ENCODE results near the gene LY6G5C.

Gene LY6G5C

GRCh38 chr6:31680226-31681134, at the start of gene LY6G5C:
LY6G5C (minus strand) TSS chr6:31681067; CDS start chr6:31680373, 694 bp downstream.
- no peaks in the 10 kb centered on the region for H3K27me3 ChIP-seq (ENCODE audit: low read length)
- peak within 1 kb of the TSS; percentile 9; the same call in 1 of the 2 replicates for H3K9ac ChIP-seq (ENCODE audit: low read length)
- no peaks in the 10 kb centered on the region for H3K9me3 ChIP-seq (ENCODE audit: insufficient read depth, low read length)
- H3K9me2 ChIP-seq (replicated peaks; ENCODE audit: insufficient read depth, low read length): no peaks in the 10 kb centered on the region
- no peak within 1 kb of the TSS for H3K27ac ChIP-seq (ENCODE audit: low read depth, low read length)
- H3K4me2 ChIP-seq (ENCODE audit: low read depth, low read length, poor library complexity, severe bottlenecking): peak within 1 kb of the TSS; percentile 30
- H3F3A ChIP-seq (ENCODE audit: insufficient read depth): peaks cover 5% of the 10 kb centered on the region; the same call in 1 of the 2 replicates
- peak within 1 kb of the TSS; percentile 23 for H2AFZ ChIP-seq (ENCODE audit: low read depth, low read length, severe bottlenecking)
- peak; percentile 28 for TF ChIP-seq CTCF (IDR thresholded peaks at IDR 0.05; ENCODE audit: insufficient read depth, low read length, poor library complexity, severe bottlenecking)
- no peak for TF ChIP-seq EZH2phosphoT487 (conservative IDR thresholded peaks at IDR 0.05; ENCODE audit: low read length)
- H3K36me3 ChIP-seq (ENCODE audit: low read length): no peaks in the 10 kb centered on the region
- no peaks in the 10 kb centered on the region for H4K20me1 ChIP-seq (ENCODE audit: low read depth, low read length)
- no peak within 1 kb of the TSS for H3K4me3 ChIP-seq (ENCODE audit: insufficient read depth, low read length, poor library complexity, severe bottlenecking)
- no peaks in the 10 kb centered on the region for H3K79me2 ChIP-seq (ENCODE audit: insufficient read depth, low read length)

DNA sequence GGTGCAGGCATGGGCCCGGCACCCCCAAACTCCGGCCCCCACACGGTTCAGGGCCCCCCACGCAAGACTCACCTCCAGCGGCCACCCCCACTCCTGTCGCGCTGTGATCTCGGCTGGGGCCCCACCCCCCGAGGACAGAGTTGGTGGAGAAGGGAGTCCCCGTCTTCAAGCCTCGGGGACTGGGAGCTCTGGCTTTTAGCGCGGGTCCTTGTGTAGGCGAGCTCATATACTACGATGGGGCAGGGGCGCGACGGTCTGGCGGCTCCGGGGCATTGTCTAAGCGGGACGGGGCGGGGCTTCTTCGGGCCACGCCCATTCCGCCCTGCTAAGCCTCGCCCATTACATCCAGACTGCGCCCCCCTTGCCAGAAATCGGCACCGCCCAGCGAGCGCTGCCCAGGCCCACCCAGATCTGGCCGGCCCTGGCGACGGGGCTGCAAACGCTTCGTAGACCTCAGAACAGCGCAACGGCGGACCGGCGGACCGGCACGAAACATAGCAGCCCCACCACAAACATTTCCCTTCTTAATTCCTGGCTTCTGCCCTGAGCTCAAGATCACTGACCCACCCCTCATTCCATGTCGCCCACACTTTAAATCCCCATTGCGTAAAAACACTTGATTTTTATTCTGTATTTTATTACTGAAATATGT, 49.2 kb upstream of the LY6G5C start:
- peaks cover 11% of the 10 kb centered on the region for H3K79me2 ChIP-seq (ENCODE audit: insufficient read depth, low read length)
- H3K9ac ChIP-seq (ENCODE audit: low read length): peak overlapping the region; percentile 55
- H4K20me1 ChIP-seq (ENCODE audit: low read depth, low read length): no peaks in the 10 kb centered on the region
- H3F3A ChIP-seq (ENCODE audit: insufficient read depth): peaks cover 30% of the 10 kb centered on the region
- peak overlapping the region; percentile 73 for H3K4me2 ChIP-seq (ENCODE audit: low read depth, low read length, poor library complexity, severe bottlenecking)
- no peaks in the 10 kb centered on the region for H3K9me2 ChIP-seq (replicated peaks; ENCODE audit: insufficient read depth, low read length)
- peak overlapping the region; percentile 63 for H3K4me3 ChIP-seq (ENCODE audit: insufficient read depth, low read length, poor library complexity, severe bottlenecking)
- no peaks in the 10 kb centered on the region for H3K9me3 ChIP-seq (ENCODE audit: insufficient read depth, low read length)
- H3K36me3 ChIP-seq (ENCODE audit: low read length): peaks cover 18% of the 10 kb centered on the region; the same call in 1 of the 2 replicates
- peak overlapping the region; percentile 27 for H2AFZ ChIP-seq (ENCODE audit: low read depth, low read length, severe bottlenecking)
- TF ChIP-seq CTCF (IDR thresholded peaks at IDR 0.05; ENCODE audit: insufficient read depth, low read length, poor library complexity, severe bottlenecking) (no peak), EZH2phosphoT487 (conservative IDR thresholded peaks at IDR 0.05; ENCODE audit: low read length) (no peak)
- H3K27me3 ChIP-seq (ENCODE audit: low read length): no peaks in the 10 kb centered on the region
- peak overlapping the region; percentile 20 for H3K27ac ChIP-seq (ENCODE audit: low read depth, low read length)

- Histone ChIP-seq H3K4me2 (ENCODE audit: low read depth, low read length, poor library complexity, severe bottlenecking) (peak overlapping the region; percentile 73), H3K79me2 (ENCODE audit: insufficient read depth, low read length) (peaks cover 6% of the 10 kb centered on the region), H4K20me1 (ENCODE audit: low read depth, low read length) (no peaks in the 10 kb centered on the region), H3K9ac (ENCODE audit: low read length) (peak overlapping the region; percentile 55), H3K27me3 (ENCODE audit: low read length) (no peaks in the 10 kb centered on the region), H3F3A (ENCODE audit: insufficient read depth) (peaks cover 30% of the 10 kb centered on the region), H3K4me3 (ENCODE audit: insufficient read depth, low read length, poor library complexity, severe bottlenecking) (peak overlapping the region; percentile 63), H3K27ac (ENCODE audit: low read depth, low read length) (peak overlapping the region; percentile 20), H3K9me2 (replicated peaks; ENCODE audit: insufficient read depth, low read length) (no peaks in the 10 kb centered on the region), H2AFZ (ENCODE audit: low read depth, low read length, severe bottlenecking) (peak overlapping the region; percentile 27), H3K36me3 (ENCODE audit: low read length) (peaks cover 18% of the 10 kb centered on the region; the same call in 1 of the 2 replicates), H3K9me3 (ENCODE audit: insufficient read depth, low read length) (no peaks in the 10 kb centered on the region)
- TF ChIP-seq EZH2phosphoT487 (conservative IDR thresholded peaks at IDR 0.05; ENCODE audit: low read length) (no peak), CTCF (IDR thresholded peaks at IDR 0.05; ENCODE audit: insufficient read depth, low read length, poor library complexity, severe bottlenecking) (no peak)
Observed at GRCh38 chr6:31729515-31729978, 48.7 kb upstream of the LY6G5C start.

All from SU-DHL-6 (cell line).